Astrocyte of the spinal cord (primary cell): Measurements from ENCODE around the gene TCP11L1.

ENCODE experiments used
- DNase-seq: peaks from one replicate; pipeline ENCODE4 v3.0.0; 2011; ENCODE audit warnings: low read depth, low spot score
- H3K4me3 ChIP-seq: 2 replicates; pipeline ENCODE4 v1.5.1; 2011; ENCODE audit warnings: low read depth, mild to moderate bottlenecking, low read length, moderate library complexity
- CTCF ChIP-seq: IDR thresholded peaks from 2 replicates; pipeline ENCODE4 v1.5.1; 2012; ENCODE audit warnings: low read depth, mild to moderate bottlenecking, low read length, inconsistent platforms
- in situ Hi-C: cut with HindIII; loops from 2 replicates; pipeline ENCODE4 v1.10.0; 2017; ENCODE audit warnings: low sequenced_read_pairs

Gene TCP11L1

GRCh38 chr11:33017478-33017877, 21.9 kb upstream of the TCP11L1 start:
- in situ Hi-C loops, result no loop called here
- H3K4me3 ChIP-seq, result no peak overlapping the region
- no peak for TF ChIP-seq CTCF
- no peak for DNase-seq

GRCh38 chr11:33017965-33018364, 21.4 kb upstream of the TCP11L1 start:
- no peak for TF ChIP-seq CTCF
- in situ Hi-C loops, result no loop called here
- no peak overlapping the region for H3K4me3 ChIP-seq
- DNase-seq, result no peak

- in situ Hi-C loops, result no loop called here
- DNase-seq, result no peak
- H3K4me3 ChIP-seq, result no peak overlapping the region
- no peak for TF ChIP-seq CTCF
Observed at GRCh38 chr11:33018840-33019239, 20.5 kb upstream of the TCP11L1 start.

GRCh38 chr11:33021501-33021900, 17.9 kb upstream of the TCP11L1 start:
- TF ChIP-seq CTCF, result no peak
- no peak for DNase-seq
- in situ Hi-C loops, result no loop called here
- no peak overlapping the region for H3K4me3 ChIP-seq

- in situ Hi-C loops, result no loop called here
- no peak for TF ChIP-seq CTCF
- DNase-seq, result no peak
- H3K4me3 ChIP-seq, result no peak overlapping the region
Observed at GRCh38 chr11:33021937-33022336, 17.4 kb upstream of the TCP11L1 start.

- no peak overlapping the region for H3K4me3 ChIP-seq
- no peak for DNase-seq
- no peak for TF ChIP-seq CTCF
- in situ Hi-C loops, result no loop called here
Observed at GRCh38 chr11:33025339-33025722, 14.0 kb upstream of the TCP11L1 start.

- in situ Hi-C loops, result no loop called here
- DNase-seq, result no peak
- no peak for TF ChIP-seq CTCF
- no peak overlapping the region for H3K4me3 ChIP-seq
Observed at GRCh38 chr11:33027233-33027632, 12.1 kb upstream of the TCP11L1 start.
